Hematopoietic multipotent progenitor cell treated with erythropoietin and hydrocortisone succinate and interleukin-3 and kit ligand, for 17 days (in vitro differentiated cells): ENCODE data around the gene EN1.

Experiments
- DNase-seq: peaks from one replicate; pipeline ENCODE4 v3.0.0-alpha.2; 2015; ENCODE audit warnings: low spot score

EN1 gene

DNA sequence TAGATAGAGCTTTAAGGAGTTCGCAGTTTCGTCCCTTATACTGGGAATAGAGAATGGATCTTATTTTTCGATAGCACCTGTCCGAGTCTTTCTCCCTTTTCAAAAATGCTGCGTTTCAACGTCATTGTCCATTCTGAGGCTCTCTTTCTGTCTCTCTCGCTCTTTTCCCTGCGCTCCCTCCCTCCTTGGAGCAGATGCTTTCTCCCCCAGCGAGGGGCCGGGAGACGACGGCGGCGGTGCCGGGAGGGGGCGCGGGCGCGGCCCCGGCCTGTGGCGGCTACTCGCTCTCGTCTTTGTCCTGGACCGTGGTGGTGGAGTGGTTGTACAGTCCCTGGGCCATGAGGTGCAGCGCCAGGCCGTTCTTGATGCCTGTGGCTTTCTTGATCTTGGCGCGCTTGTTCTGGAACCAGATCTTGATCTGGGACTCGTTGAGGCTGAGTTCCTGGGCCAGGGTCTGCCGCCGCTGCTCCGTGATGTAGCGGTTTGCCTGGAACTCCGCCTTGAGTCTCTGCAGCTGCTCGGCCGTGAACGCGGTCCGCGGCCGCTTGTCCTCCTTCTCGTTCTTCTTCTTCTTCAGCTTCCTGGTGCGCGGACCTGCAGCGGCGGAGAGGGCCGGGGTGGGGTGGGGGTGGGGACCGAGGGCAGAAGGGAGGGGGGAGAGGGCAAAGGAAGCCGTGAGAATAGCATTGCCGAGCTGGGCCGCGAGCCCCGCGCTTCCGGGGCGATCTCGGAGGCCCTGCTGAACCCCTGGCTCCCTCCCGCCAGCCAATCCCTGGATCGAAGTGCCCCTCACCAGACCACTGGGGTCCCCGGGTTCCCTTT is 4.6 kb downstream of the EN1 start:
- no peak for DNase-seq

- DNase-seq, result no peak
These were observed 5.5 kb downstream of the EN1 start for GRCh38 chr2:118841828-118842461.

DNA sequence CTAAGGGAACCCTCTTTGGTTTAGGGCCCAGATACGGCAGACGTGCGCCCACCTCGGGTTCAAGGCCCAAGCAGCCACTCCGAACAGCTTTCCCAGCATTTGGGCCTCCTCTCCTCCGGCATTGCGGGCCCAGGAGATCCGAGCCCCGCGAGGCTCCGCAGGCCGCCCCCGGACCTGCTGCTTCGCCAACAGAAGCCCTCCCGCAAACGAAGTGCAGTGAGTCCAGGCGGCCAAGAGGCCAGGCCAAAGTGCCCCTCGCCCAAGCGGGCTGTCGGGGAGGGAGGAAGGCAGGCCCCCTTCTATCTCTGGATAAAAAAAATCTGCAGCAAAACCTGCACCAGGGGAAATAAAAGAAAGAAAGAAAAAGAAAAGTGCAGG is 6.0 kb downstream of the EN1 start:
- no peak for DNase-seq

DNA sequence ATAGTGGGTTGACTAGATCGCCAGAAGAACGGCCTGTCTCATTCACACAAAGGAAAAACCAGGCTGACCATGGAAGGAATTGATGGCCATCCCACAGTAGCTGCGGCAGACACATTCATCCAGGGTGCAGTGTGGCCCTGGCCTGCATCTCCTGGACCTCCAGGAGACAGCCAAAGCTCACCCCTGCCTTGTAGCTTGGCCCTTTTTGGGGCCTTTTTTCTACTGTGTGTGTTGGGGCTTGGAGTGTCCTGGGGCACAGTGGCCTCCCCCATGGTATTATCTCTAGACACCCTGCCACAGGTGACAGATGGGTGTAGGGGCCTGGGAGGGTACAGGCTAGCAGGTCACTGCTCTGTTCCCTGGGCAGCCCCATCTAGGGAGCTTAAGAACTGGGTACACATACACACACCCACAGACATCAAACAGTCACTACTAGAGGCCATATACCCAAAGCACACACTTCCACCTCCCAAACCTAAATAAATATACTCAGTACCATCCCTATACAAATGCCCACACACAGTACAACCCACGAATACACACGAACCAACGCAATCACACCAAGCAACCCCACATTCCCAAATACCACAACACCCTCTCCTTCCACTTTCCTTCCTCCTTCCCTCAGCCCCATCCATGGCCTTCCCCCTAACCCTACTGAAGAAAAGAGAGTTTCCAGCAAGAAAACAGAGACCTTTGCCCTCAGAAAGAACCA is 8.6 kb downstream of the EN1 start:
- DNase-seq, result no peak

GRCh38 chr2:118837621-118838020 is 9.8 kb downstream of the EN1 start:
- DNase-seq, result no peak

GRCh38 chr2:118837067-118837466 is 10.4 kb downstream of the EN1 start:
- no peak for DNase-seq

DNA sequence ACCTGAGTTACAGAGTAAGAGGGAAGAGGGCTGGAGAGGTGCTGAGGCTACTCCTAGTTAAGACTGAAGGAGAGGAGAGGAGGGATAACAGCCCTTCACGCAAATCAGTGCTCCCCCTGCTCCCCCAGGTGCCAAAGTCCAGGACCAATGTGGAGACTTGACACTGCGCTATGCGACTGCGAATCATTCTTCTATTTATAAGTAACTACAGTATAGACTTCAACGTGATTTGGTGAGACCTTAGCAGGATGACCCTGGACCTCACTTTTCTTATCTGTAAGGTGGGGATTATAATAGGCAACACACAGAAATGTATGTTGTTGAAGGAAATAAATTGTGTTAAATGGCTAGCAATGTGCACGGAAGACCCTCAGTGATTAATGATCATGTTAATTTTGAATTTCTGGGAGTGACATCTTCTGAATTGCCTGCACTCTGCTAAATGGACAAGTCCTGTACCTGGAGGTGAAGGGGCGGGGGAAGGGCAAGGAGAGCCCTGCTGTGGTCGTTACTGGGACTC is 11.0 kb downstream of the EN1 start:
- no peak for DNase-seq

DNA sequence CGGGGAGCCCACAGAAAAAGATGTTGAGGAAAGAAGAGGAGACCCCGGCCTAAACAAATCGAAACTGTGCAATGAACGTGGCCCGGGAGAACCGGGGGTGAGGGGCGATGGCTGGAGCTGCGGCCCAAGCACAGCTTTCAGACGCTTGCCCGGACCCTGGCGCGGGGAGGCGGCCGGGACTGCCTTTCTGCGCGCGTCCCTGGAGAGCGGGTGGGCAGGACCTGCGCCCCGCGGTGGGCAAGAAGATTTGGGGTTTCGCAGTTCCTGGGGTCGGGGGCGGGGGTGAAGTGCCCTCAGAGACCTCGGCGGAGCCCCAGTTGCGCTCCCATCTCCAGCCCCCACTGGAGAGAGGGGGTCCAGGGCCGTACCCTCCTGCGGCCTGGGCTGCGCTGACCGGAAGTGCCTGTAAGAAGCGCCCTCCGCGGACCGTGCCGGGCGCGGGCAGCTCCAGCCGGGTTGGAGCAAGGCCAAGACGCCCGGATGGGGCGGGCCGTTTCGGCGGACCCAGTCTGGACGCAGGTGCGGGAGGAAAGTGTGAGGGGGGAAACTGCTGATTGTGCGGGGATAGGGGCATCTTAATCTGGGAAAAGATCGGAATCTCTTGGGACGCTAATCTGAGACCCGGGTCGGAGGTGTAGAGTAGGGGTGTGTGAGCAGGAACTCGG is 11.6 kb downstream of the EN1 start:
- DNase-seq, result no peak

DNA sequence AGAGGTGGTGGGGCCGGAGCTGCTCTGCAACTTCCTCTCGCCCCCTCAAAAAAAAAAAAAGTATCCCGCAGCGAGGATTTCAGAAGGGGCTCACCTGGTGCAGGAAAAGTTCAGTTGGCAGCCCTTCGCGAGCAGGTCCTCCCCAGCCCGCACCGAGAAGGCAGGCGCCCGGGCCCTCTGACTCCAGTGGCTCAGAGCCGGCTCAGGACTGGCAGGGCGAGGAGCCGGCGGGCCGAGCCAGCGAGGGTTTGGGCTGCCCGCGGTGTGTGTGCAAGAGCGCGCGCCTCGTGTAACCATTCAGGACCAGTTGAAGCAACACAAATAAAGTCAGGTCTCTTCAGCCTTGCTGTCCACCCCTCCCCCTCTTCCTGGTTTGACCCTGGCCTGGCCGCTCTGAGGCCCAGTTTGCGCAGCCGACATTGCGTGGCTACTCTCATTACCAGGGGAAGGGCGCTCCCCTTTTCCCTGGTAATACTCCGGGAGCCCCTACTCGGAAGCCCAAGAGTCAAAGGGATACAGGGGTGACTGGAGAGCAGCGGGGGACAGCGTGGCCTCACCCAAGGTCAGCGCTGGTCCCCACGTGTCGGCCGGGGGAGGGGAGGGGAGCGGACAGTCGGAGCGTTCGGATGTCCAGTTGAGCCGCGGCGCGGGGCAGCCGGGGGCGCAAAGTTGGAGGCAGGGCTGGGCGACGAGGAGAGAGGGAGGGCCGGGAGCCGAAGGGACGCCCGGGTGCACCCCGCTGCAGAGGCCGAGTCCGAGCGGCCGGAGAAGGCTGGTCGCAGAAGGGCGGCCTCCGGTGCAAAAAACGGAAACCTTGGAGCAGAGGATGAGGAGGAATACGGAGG is 12.3 kb downstream of the EN1 start:
- DNase-seq, result no peak

DNA sequence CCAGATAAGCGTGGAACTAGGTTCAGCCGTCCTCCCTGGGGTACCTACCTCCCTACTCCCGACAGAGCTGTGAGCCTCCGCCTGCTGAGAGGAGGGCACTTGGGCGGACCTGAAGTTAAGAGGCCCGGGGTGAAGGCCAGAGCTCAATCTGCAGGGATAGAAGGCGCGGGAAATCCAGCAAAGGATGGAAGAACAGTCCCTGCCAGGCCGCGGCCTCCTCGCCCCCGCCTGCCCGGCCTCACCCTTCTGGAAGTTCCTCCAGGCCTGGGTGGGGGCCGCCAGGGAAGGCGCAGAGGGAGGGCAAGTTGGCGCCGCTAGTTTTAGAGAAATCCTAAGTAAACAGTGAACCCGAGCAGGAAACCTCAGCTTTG is 13.0 kb downstream of the EN1 start:
- no peak for DNase-seq

DNA sequence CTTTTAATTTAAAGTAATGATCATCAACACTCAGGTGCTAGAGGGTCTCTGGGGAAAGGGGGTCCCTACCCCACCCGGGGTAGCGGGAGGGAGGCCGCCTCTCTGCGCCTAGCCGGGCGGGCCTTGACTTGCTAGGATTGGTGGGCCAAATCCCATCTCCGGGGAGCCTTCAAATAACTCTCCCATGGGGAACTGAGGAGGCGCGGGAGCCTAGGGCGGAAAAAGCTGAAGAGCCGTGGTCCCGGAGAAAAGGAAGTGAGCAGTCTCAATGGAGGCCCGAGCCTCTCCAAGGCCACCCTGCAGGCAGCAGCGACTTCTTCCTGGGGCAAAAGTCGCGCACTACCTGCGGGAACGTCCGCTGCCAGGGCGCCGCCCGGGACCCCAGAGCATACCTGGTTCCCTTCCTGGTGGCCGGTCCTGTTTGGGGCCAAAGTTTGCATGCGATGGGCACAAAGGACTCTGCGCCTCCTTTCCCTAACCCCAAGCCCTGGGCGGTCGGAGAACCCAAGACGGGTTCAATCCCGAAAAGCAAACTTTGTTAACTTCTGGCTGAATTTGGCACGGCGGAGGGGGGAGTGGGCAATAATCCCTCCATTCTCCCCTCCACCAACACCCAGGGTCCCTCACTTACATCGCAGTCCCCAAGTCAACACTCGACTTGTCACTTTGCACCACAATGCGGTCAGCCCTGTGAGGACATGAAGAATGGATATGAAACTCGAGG is 13.6 kb downstream of the EN1 start:
- DNase-seq, result no peak

GRCh38 chr2:118832791-118833715 is 14.4 kb downstream of the EN1 start:
- DNase-seq, result no peak

DNA sequence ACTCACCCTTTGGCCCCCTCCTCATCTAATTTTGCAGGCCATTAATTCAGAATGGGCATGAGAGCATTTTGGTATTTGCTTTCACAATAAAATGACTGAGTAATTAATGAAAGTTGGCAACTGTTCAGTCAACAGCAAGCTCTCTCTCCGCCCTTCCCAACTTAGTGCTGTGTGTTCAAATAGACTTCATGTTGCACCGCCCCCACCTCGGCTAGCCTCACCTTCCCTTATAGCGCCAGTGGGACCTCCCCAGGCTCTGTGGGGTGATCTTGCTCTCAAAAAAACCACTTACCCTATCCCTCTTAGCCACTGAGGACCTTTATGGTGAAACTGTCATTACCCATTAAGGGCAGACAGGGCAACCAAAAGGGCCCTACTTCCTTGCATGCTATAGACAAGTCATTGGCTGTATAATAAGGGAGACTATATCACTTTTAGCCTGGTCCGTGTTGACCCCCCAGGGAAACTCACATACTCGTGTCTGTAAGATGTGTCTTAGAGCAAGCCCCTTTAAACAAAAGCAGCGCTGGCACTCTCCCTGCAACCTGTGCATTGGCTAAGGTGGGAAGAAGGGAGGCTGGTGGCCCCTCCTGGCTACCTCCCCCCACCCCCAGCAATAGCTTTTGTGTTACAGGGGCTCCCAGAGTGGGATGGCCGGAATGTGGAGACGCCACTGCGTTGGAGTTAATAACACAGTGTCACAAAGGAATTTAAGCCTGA is 15.2 kb downstream of the EN1 start:
- DNase-seq, result no peak

GRCh38 chr2:118830881-118831280 is 16.6 kb downstream of the EN1 start:
- DNase-seq, result no peak

DNA sequence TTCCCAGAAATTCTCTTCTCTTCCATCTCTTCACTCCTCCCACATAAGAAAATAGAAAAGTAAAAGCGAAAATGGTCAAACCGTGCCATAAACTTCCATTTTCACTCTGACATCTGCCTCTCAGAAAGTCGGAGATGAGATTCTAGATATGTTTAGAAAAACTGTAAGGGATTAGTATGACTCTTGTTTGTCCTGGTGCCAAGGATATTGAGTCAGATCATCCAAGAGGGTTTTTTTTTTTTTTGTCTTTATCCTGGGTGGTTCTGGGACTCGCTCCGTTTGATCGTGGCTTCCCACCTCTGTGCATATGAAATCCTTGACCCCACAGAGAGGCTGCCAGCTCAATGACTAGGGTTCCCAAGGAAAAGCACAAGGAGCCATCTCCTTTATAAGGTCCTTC is 17.3 kb downstream of the EN1 start:
- DNase-seq, result no peak

DNA sequence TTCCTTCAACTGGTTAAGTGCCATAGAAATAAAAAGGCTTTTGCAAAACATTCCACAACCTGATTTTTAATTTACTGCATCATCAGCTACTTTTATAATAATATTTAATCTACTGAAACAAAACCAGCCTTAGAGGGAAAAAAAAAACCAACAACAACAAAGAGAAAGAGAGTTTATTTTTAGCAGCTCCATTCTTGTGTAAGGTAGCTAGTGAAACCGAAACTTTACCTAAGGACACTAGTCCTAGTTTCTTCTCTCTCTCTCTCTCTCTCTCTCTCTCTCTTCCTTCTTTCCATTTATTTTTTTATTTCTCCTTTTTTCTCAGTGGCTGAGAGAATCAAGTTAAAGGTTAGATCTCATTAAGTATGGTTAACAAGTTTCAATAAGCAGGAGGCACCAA is 21.4 kb downstream of the EN1 start:
- no peak for DNase-seq

- DNase-seq, result no peak
These were observed 23.8 kb downstream of the EN1 start for GRCh38 chr2:118823633-118824032.

DNA sequence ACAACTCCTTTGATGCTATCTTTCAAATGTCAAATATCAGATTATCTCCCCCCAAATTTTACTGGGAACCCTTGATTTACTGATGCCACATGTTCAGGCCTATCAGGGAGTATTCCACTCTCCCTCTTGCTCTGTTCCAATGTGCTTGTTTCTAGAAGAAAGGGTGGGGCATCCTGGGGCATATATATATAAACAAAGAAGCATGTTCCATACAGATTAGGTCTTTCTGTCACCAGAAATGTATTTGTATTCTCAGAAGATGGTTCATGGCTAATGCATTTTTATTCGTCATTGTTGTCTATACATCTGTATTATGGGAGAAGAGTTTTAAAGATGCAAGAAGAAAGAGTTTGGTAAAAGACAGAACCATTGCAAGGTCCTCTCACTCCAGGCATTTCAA is 24.9 kb downstream of the EN1 start:
- DNase-seq, result no peak

GRCh38 chr2:118822015-118822414 is 25.4 kb downstream of the EN1 start:
- DNase-seq, result no peak
